ENCODE measurements around the gene TAMALIN.

The TAMALIN gene

GRCh38 chr12:52003591-52003990 is 3.2 kb upstream of the TAMALIN start:
- 0 out of 2 replicates have a peak overlapping the region, but pooled peaks have one; percentile 15 for H3K9ac ChIP-seq
- peaks cover 55% of the 10 kb centered on the region for H3K4me1 ChIP-seq
- peaks cover 15% of the 10 kb centered on the region for H4K20me1 ChIP-seq
- H3K4me3 ChIP-seq: no peak overlapping the region
- H3K27me3 ChIP-seq: peaks cover 15% of the 10 kb centered on the region
- no peak for TF ChIP-seq Cebpa-rat (IDR thresholded peaks at IDR 0.05)
- H3K4me2 ChIP-seq: peak overlapping the region; percentile 72
- H3K9me3 ChIP-seq: no peaks in the 10 kb centered on the region
- H3K36me3 ChIP-seq: peaks cover 14% of the 10 kb centered on the region
- H3K27ac ChIP-seq: 0 out of 2 replicates have a peak overlapping the region, but pooled peaks have one; percentile 41

- Histone ChIP-seq H3K4me1 (peaks cover 60% of the 10 kb centered on the region), H3K9ac (no peak overlapping the region), H3K4me3 (no peak overlapping the region), H3K36me3 (peaks cover 11% of the 10 kb centered on the region), H3K27ac (no peak overlapping the region), H3K4me2 (peak overlapping the region; percentile 72), H3K27me3 (peaks cover 15% of the 10 kb centered on the region), H4K20me1 (peaks cover 20% of the 10 kb centered on the region), H3K9me3 (no peaks in the 10 kb centered on the region)
- no peak for TF ChIP-seq Cebpa-rat (IDR thresholded peaks at IDR 0.05)
Observed at GRCh38 chr12:52004042-52004648, 2.6 kb upstream of the TAMALIN start.

- Histone ChIP-seq H3K4me1 (peaks cover 72% of the 10 kb centered on the region), H3K27ac (no peak overlapping the region), H3K27me3 (peaks cover 15% of the 10 kb centered on the region), H3K36me3 (0 out of 2 replicates have a peak, but pooled peaks cover under 1% of the 10 kb centered on the region), H3K9me3 (no peaks in the 10 kb centered on the region), H3K9ac (no peak overlapping the region), H3K4me3 (no peak overlapping the region), H3K4me2 (peak overlapping the region; percentile 92), H4K20me1 (peaks cover 25% of the 10 kb centered on the region)
- TF ChIP-seq Cebpa-rat (IDR thresholded peaks at IDR 0.05): no peak
Observed at GRCh38 chr12:52005218-52005902, 1.4 kb upstream of the TAMALIN start.

- Histone ChIP-seq H3K4me1 (peaks cover 80% of the 10 kb centered on the region), H3K36me3 (peaks cover 8% of the 10 kb centered on the region), H4K20me1 (peaks cover 25% of the 10 kb centered on the region), H3K9ac (0 out of 2 replicates have a peak overlapping the region, but pooled peaks have one; percentile 0), H3K4me2 (peak overlapping the region; percentile 92), H3K27ac (no peak overlapping the region), H3K9me3 (no peaks in the 10 kb centered on the region), H3K4me3 (peak overlapping the region; percentile 90), H3K27me3 (peaks cover 15% of the 10 kb centered on the region)
- TF ChIP-seq Cebpa-rat (IDR thresholded peaks at IDR 0.05): no peak
Observed at GRCh38 chr12:52005903-52006703, 643 bp upstream of the TAMALIN start.

- Histone ChIP-seq H3K27me3 (peaks cover 15% of the 10 kb centered on the region), H3K27ac (peak overlapping the region; percentile 83), H3K9ac (peak overlapping the region; percentile 88), H3K4me2 (peak overlapping the region; percentile 92), H3K36me3 (peaks cover 20% of the 10 kb centered on the region), H3K4me3 (peak overlapping the region; percentile 90), H4K20me1 (peaks cover 25% of the 10 kb centered on the region), H3K9me3 (no peaks in the 10 kb centered on the region), H3K4me1 (peaks cover 79% of the 10 kb centered on the region)
- TF ChIP-seq Cebpa-rat (IDR thresholded peaks at IDR 0.05): no peak
Observed at GRCh38 chr12:52007158-52007921, 594 bp downstream of the TAMALIN start.

- H3K27ac ChIP-seq: peak overlapping the region; percentile 83
- H3K36me3 ChIP-seq: peaks cover 25% of the 10 kb centered on the region
- H3K9me3 ChIP-seq: no peaks in the 10 kb centered on the region
- H3K27me3 ChIP-seq: peaks cover 15% of the 10 kb centered on the region
- peaks cover 72% of the 10 kb centered on the region for H3K4me1 ChIP-seq
- H3K9ac ChIP-seq: peak overlapping the region; percentile 88
- peaks cover 25% of the 10 kb centered on the region for H4K20me1 ChIP-seq
- no peak for TF ChIP-seq Cebpa-rat (IDR thresholded peaks at IDR 0.05)
- peak overlapping the region; percentile 92 for H3K4me2 ChIP-seq
- peak overlapping the region; percentile 90 for H3K4me3 ChIP-seq
Observed at GRCh38 chr12:52007982-52008510, 1.3 kb downstream of the TAMALIN start.

- Histone ChIP-seq H3K36me3 (peaks cover 35% of the 10 kb centered on the region), H3K9me3 (no peaks in the 10 kb centered on the region), H3K27ac (peak overlapping the region; percentile 64), H3K9ac (peak overlapping the region; percentile 61; the same call in 1 of the 2 replicates), H4K20me1 (peaks cover 20% of the 10 kb centered on the region; the same call in 1 of the 2 replicates), H3K4me3 (peak overlapping the region; percentile 90), H3K27me3 (peaks cover 15% of the 10 kb centered on the region), H3K4me1 (peaks cover 60% of the 10 kb centered on the region), H3K4me2 (peak overlapping the region; percentile 92)
- no peak for TF ChIP-seq Cebpa-rat (IDR thresholded peaks at IDR 0.05)
Observed at GRCh38 chr12:52009081-52009751, 2.5 kb downstream of the TAMALIN start.

GRCh38 chr12:52010152-52010622 is 3.4 kb downstream of the TAMALIN start:
- peaks cover 20% of the 10 kb centered on the region; the same call in 1 of the 2 replicates for H4K20me1 ChIP-seq
- H3K9ac ChIP-seq: peak overlapping the region; percentile 61
- H3K27ac ChIP-seq: peak overlapping the region; percentile 64
- H3K36me3 ChIP-seq: peaks cover 43% of the 10 kb centered on the region
- no peaks in the 10 kb centered on the region for H3K9me3 ChIP-seq
- peak overlapping the region; percentile 92 for H3K4me2 ChIP-seq
- peaks cover 14% of the 10 kb centered on the region for H3K27me3 ChIP-seq
- peak overlapping the region; percentile 36; the same call in 1 of the 2 replicates for H3K4me3 ChIP-seq
- H3K4me1 ChIP-seq: peaks cover 55% of the 10 kb centered on the region
- no peak for TF ChIP-seq Cebpa-rat (IDR thresholded peaks at IDR 0.05)

Measured in BLaER1 (cell line).